Keratinocyte (primary cell): ENCODE results near the gene NUCKS1. TPM values are rescaled to one million over a fixed set of nuclear protein-coding genes. Genes with fewer than 3 reads are reported as not detected.

Experiments
- DNase-seq: peaks from one replicate; pipeline ENCODE4 v3.0.0-alpha.2; 2011; ENCODE audit warnings: low read depth, missing footprints, low spot score
- FAIRE-seq: peaks from 2 replicates; lab custom pipeline; 2011; peaks lifted over from hg19 to GRCh38; lab: Jason Lieb, UNC
- H2AFZ ChIP-seq: 2 replicates; pipeline ENCODE4 v1.6.0; 2012; ENCODE audit warnings: low read length, control low read depth, inconsistent platforms; ENCODE audit not compliant: control insufficient read depth
- H3K27ac ChIP-seq: 2 replicates; pipeline ENCODE4 v1.5.1; 2011; ENCODE audit warnings: low read length; ENCODE audit not compliant: control insufficient read depth, insufficient read depth
- H3K27me3 ChIP-seq: 3 replicates; pipeline ENCODE4 v1.6.0; 2011; ENCODE audit warnings: low read length; ENCODE audit not compliant: control insufficient read depth, insufficient read depth; ENCODE audit errors: extremely low read depth
- H3K36me3 ChIP-seq, 2 experiments: 2 replicates in 1 of 2; 3 replicates in 1 of 2; pipeline ENCODE4 v1.5.1; 2011; ENCODE audit warnings: low read length in 2 of 2, mild to moderate bottlenecking in 1 of 2; ENCODE audit not compliant: control insufficient read depth in 2 of 2, insufficient read depth in 2 of 2; ENCODE audit errors: extremely low read depth in 1 of 2
- H3K4me1 ChIP-seq: 3 replicates; pipeline ENCODE4 v1.5.1; 2011; ENCODE audit warnings: low read length; ENCODE audit not compliant: control insufficient read depth, insufficient read depth; ENCODE audit errors: extremely low read depth
- H3K4me2 ChIP-seq: 3 replicates; pipeline ENCODE4 v1.6.0; 2011; ENCODE audit warnings: low read depth, low read length; ENCODE audit not compliant: control insufficient read depth, insufficient read depth; ENCODE audit errors: extremely low read depth
- H3K4me3 ChIP-seq, 3 experiments: fragments of 200-600 bp in 1 of 3; sonication (generic) in 1 of 3; 2 replicates in 2 of 3; 3 replicates in 1 of 3; pipeline ENCODE4 v1.5.1; 2011 to 2016; ENCODE audit warnings: low read length in 3 of 3, mild to moderate bottlenecking in 3 of 3, control low read depth in 2 of 3, inconsistent platforms in 1 of 3, low read depth in 1 of 3, mixed read lengths in 1 of 3, mixed run types in 1 of 3, moderate library complexity in 1 of 3; ENCODE audit not compliant: control insufficient read depth in 2 of 3, insufficient read depth in 2 of 3; ENCODE audit errors: extremely low read depth in 1 of 3
- H3K79me2 ChIP-seq: 2 replicates; pipeline ENCODE4 v1.6.0; 2012; ENCODE audit warnings: low read length; ENCODE audit not compliant: control insufficient read depth, insufficient read depth
- H3K9ac ChIP-seq: 3 replicates; pipeline ENCODE4 v1.6.0; 2011; ENCODE audit warnings: low read length; ENCODE audit not compliant: control insufficient read depth, insufficient read depth; ENCODE audit errors: extremely low read depth
- H3K9me1 ChIP-seq: 3 replicates; pipeline ENCODE4 v1.6.0; 2011; ENCODE audit warnings: low read length; ENCODE audit not compliant: control insufficient read depth, insufficient read depth; ENCODE audit errors: extremely low read depth
- H3K9me3 ChIP-seq: 2 replicates; pipeline ENCODE4 v1.5.1; 2012; ENCODE audit warnings: low read depth, low read length; ENCODE audit not compliant: control insufficient read depth
- H4K20me1 ChIP-seq: 3 replicates; pipeline ENCODE4 v1.6.0; 2011; ENCODE audit warnings: low read length; ENCODE audit not compliant: control insufficient read depth, insufficient read depth; ENCODE audit errors: extremely low read depth
- CTCF ChIP-seq, 3 experiments: IDR thresholded peaks in 1 of 3; conservative IDR thresholded peaks in 1 of 3; optimal IDR thresholded peaks in 1 of 3; 2 replicates in 2 of 3; 3 replicates in 1 of 3; pipeline versions ENCODE3 to v1.5.1; 2011; ENCODE audit warnings: low read length in 3 of 3, mild to moderate bottlenecking in 3 of 3, moderate library complexity in 2 of 3, control low read depth in 1 of 3, inconsistent platforms in 1 of 3; ENCODE audit not compliant: insufficient read depth in 2 of 3; ENCODE audit errors: extremely low read depth in 1 of 3
- EZH2 ChIP-seq: IDR thresholded peaks from one replicate; pipeline ENCODE4 v1.6.1; 2012; ENCODE audit warnings: inconsistent platforms, mild to moderate bottlenecking, low read length, moderate library complexity
- dilution Hi-C: fragments of 300-500 bp; cut with MboI; formaldehyde crosslinking; loops from one replicate; pipeline ENCODE4 v1.7.0; 2020; ENCODE audit warnings: low sequenced_read_pairs; ENCODE audit not compliant: extremely low pct_ligation_motif_present
- polyA plus RNA-seq, 5 experiments: library from polyadenylated mRNA; depleted of rRNA in 3 of 5; stranded (reverse) in 3 of 5; stranded (forward) in 1 of 5; unstranded in 1 of 5; fragments of >200 nt; gene quantifications; 1 replicate in 1 of 5; 2 replicates in 3 of 5; 3 replicates in 1 of 5; pipeline versions ENCODE4 v1.2.1 to v1.2.3, GENCODE V29; 2011 to 2012; ENCODE audit warnings: missing spikeins in 2 of 5, low read depth in 1 of 5, low replicate concordance in 1 of 5

NUCKS1 gene
- polyA plus RNA-seq, 1 donor (not counting 4 experiments of a cell fraction or from before 2014, with no cell fraction given) = 71.6 TPM

- FAIRE-seq (no peak), DNase-seq (no peak)
- Histone ChIP-seq H3K36me3 (peaks cover 3 to 13% of the 10 kb centered on the region in 2 experiments), H3K27ac (no peak overlapping the region), H2AFZ (no peak overlapping the region), H3K4me1 (no peaks in the 10 kb centered on the region), H3K9ac (no peak overlapping the region), H3K79me2 (no peaks in the 10 kb centered on the region), H3K9me1 (no peaks in the 10 kb centered on the region), H3K9me3 (no peaks in the 10 kb centered on the region), H3K27me3 (no peaks in the 10 kb centered on the region), H4K20me1 (no peaks in the 10 kb centered on the region), H3K4me2 (no peak overlapping the region), H3K4me3 (no peak overlapping the region)
- TF ChIP-seq EZH2 (no peak), CTCF (optimal IDR thresholded peaks at IDR 0.05 in 1 of 3, IDR thresholded peaks at IDR 0.05 in 1 of 3, conservative IDR thresholded peaks at IDR 0.05 in 1 of 3; ENCODE audit: extremely low read depth in 1 of 3, insufficient read depth in 2 of 3, low read length in 3 of 3) (no peak)
- dilution Hi-C loops = no loop called here
Measured at GRCh38 chr1:205703072-205703471, 46.9 kb downstream of the NUCKS1 start.

GRCh38 chr1:205701891-205702290 lies 48.1 kb downstream of the NUCKS1 start:
- TF ChIP-seq CTCF (optimal IDR thresholded peaks at IDR 0.05 in 1 of 3, IDR thresholded peaks at IDR 0.05 in 1 of 3, conservative IDR thresholded peaks at IDR 0.05 in 1 of 3; ENCODE audit: extremely low read depth in 1 of 3, insufficient read depth in 2 of 3, low read length in 3 of 3) = no peak
- TF ChIP-seq EZH2 = no peak
- H3K4me3 ChIP-seq = no peak overlapping the region
- H3K9ac ChIP-seq = no peak overlapping the region
- no peaks in the 10 kb centered on the region for H3K9me1 ChIP-seq
- H3K36me3 ChIP-seq = peaks cover 3 to 10% of the 10 kb centered on the region in 2 experiments
- no peak overlapping the region for H3K4me2 ChIP-seq
- H3K9me3 ChIP-seq = no peaks in the 10 kb centered on the region
- no peaks in the 10 kb centered on the region for H3K4me1 ChIP-seq
- DNase-seq (no peak), FAIRE-seq (no peak)
- dilution Hi-C loops = no loop called here
- H3K79me2 ChIP-seq = no peaks in the 10 kb centered on the region
- H3K27ac ChIP-seq = no peak overlapping the region
- no peaks in the 10 kb centered on the region for H4K20me1 ChIP-seq
- no peaks in the 10 kb centered on the region for H3K27me3 ChIP-seq
- H2AFZ ChIP-seq = no peak overlapping the region
